ENCODE results near the gene ZC3H12A. TPM values are rescaled to one million over a fixed set of nuclear protein-coding genes. Genes with fewer than 3 reads are reported as not detected.

ZC3H12A gene
- total and polyA plus RNA-seq, 10 of the 15 experiments (the other 5 are each of a cell fraction or from before 2014, with no cell fraction given) = 0.35 to 30.2 (median 13.8) TPM

DNA sequence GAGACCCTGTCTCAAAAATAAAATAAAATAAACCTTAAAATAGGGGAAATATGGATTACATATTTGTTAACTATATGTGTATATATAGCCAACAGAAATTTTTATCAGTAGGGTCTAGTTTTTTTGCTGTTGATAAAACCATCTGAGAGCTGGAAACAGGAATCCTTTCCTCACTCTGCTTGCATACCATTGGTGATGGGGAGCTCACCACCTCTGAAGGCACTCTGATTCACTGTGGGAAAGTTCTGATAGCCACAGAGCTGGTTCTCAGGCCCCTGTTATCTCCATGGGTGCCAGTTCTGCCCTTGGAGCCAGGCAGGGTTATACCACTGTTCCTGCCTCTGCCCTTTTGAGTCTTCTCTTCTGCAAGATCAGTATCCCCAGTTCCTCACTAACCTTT lies 17.8 kb upstream of the ZC3H12A start:
- H3K27ac ChIP-seq (ENCODE audit: control insufficient read depth, insufficient read depth) = no peak overlapping the region
- POLR2A ChIA-PET = interaction anchor here (1.0 to 2.7 kb wide), 2 partner anchors 19 to 31 kb away, joined by 4 to 8 read pairs; no protein-coding TSS in a partner anchor
- no peaks in the 10 kb centered on the region for H3K4me1 ChIP-seq (ENCODE audit: control insufficient read depth, insufficient read depth, low read length)
- BruUV-seq (replicated peaks) = no TSS peak
- H3K79me2 ChIP-seq (ENCODE audit: control insufficient read depth, insufficient read depth, low read length) = no peaks in the 10 kb centered on the region
- RAD21 ChIA-PET (ENCODE audit: unreplicated experiment) = interaction anchor here (0.9 to 15.1 kb wide), 4 partner anchors 9 to 32 kb away, joined by 3 to 166 read pairs (median 4); partner anchors contain the start of gene ZC3H12A
- no peak for DNase-seq (ENCODE audit: low read depth, low spot score)
- H4K20me1 ChIP-seq (ENCODE audit: control insufficient read depth, insufficient read depth) = no peaks in the 10 kb centered on the region
- FAIRE-seq = no peak
- no peak overlapping the region for H3K4me3 ChIP-seq
- CTCF ChIA-PET = interaction anchor here (0.8 to 9.4 kb wide), 7 partner anchors 14 to 229 kb away, joined by 3 to 289 read pairs (median 4); partner anchors contain the start of gene ZC3H12A
- TF ChIP-seq, protein P1, sequence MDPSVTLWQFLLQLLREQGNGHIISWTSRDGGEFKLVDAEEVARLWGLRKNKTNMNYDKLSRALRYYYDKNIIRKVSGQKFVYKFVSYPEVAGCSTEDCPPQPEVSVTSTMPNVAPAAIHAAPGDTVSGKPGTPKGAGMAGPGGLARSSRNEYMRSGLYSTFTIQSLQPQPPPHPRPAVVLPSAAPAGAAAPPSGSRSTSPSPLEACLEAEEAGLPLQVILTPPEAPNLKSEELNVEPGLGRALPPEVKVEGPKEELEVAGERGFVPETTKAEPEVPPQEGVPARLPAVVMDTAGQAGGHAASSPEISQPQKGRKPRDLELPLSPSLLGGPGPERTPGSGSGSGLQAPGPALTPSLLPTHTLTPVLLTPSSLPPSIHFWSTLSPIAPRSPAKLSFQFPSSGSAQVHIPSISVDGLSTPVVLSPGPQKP (IDR thresholded peaks at IDR 0.05; ENCODE audit: low read depth, low read length) = no peak
- TF ChIP-seq KDM1A (IDR thresholded peaks at IDR 0.05; ENCODE audit: borderline replicate concordance) (no peak), CREM (IDR thresholded peaks at IDR 0.05; ENCODE audit: low read depth) (no peak), CBX5 (IDR thresholded peaks at IDR 0.05; ENCODE audit: low read depth) (no peak), RAD51 (IDR thresholded peaks at IDR 0.05) (no peak)
- H3K4me2 ChIP-seq (ENCODE audit: control insufficient read depth, insufficient read depth) = no peak overlapping the region
- H3K9ac ChIP-seq (ENCODE audit: control insufficient read depth, insufficient read depth, low read length) = no peak overlapping the region
- SMC1A ChIA-PET (ENCODE audit: uncharacterized antibody, unreplicated experiment) = interaction anchor here (0.8 to 9.5 kb wide), 5 partner anchors 16 to 225 kb away, joined by 4 to 128 read pairs (median 5); no protein-coding TSS in a partner anchor
- no peaks in the 10 kb centered on the region for H3K9me3 ChIP-seq (replicated peaks; ENCODE audit: control insufficient read depth, insufficient read depth, low read length)
- no peak for ATAC-seq
- intact Hi-C loops (cut with micrococcal nuclease; ENCODE audit: unreplicated experiment) (no loop called here), in situ Hi-C loops (cut with MboI) (loop anchor here (5.0 kb wide), 2 partner anchors 36 to 221 kb away; no protein-coding TSS in a partner anchor)
- no peaks in the 10 kb centered on the region for H3K27me3 ChIP-seq (replicated peaks in 1 of 2; ENCODE audit: control insufficient read depth in 2 of 2, insufficient read depth in 2 of 2, low read length in 1 of 2)
- no peak overlapping the region for H2AFZ ChIP-seq (ENCODE audit: control insufficient read depth, low read depth, low read length)
- no peaks in the 10 kb centered on the region for H3K36me3 ChIP-seq (ENCODE audit: control insufficient read depth in 2 of 2, insufficient read depth in 2 of 2, low read length in 1 of 2)

DNA sequence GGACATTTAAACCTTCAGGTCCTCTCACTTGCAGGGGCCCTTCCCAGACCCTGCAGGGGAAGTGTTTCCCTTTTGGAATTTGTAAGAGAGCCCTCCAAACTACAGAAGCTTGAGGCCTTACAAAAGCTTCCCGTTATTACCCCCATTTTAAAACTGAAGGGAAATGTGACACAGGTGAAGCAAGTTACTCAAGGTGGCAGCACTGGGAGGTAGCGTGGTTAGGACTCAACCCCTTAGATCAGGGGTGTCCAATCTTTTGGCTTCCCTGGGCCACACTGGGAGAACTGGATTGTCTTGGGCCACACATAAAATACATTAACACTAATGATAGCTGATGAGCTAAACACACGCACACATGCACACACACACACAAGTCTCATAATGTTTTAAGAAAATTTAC lies 15.8 kb upstream of the ZC3H12A start:
- CTCF ChIA-PET = interaction anchor here (0.6 to 9.4 kb wide), 11 partner anchors 12 to 224 kb away, joined by 3 to 289 read pairs (median 4); partner anchors contain the start of gene ZC3H12A
- Histone ChIP-seq H3K27ac (ENCODE audit: control insufficient read depth, insufficient read depth) (no peak overlapping the region), H3K9ac (ENCODE audit: control insufficient read depth, insufficient read depth, low read length) (no peak overlapping the region), H3K9me3 (replicated peaks; ENCODE audit: control insufficient read depth, insufficient read depth, low read length) (no peaks in the 10 kb centered on the region), H4K20me1 (ENCODE audit: control insufficient read depth, insufficient read depth) (no peaks in the 10 kb centered on the region), H2AFZ (ENCODE audit: control insufficient read depth, low read depth, low read length) (no peak overlapping the region), H3K4me2 (ENCODE audit: control insufficient read depth, insufficient read depth) (no peak overlapping the region), H3K36me3 (ENCODE audit: control insufficient read depth in 2 of 2, insufficient read depth in 2 of 2, low read length in 1 of 2) (no peaks in the 10 kb centered on the region), H3K27me3 (replicated peaks in 1 of 2; ENCODE audit: control insufficient read depth in 2 of 2, insufficient read depth in 2 of 2, low read length in 1 of 2) (no peaks in the 10 kb centered on the region), H3K79me2 (ENCODE audit: control insufficient read depth, insufficient read depth, low read length) (no peaks in the 10 kb centered on the region), H3K4me3 (no peak overlapping the region), H3K4me1 (ENCODE audit: control insufficient read depth, insufficient read depth, low read length) (no peaks in the 10 kb centered on the region)
- POLR2A ChIA-PET = no interaction called here
- no peak for FAIRE-seq
- intact Hi-C loops (cut with micrococcal nuclease; ENCODE audit: unreplicated experiment) (no loop called here), in situ Hi-C loops (cut with MboI) (loop anchor here (5.0 kb wide), 2 partner anchors 34 to 219 kb away; no protein-coding TSS in a partner anchor)
- no peak for DNase-seq (ENCODE audit: low read depth, low spot score)
- no TSS peak for BruUV-seq (replicated peaks)
- WGBS (ENCODE audit: insufficient coverage, insufficient replicate concordance, low lambda C conversion rate, missing lambda C conversion rate) = 76% methylated on average over 3 of the region's 3 CpGs
- peak; percentile 33; the same call in 1 of the 3 replicates for ATAC-seq
- SMC1A ChIA-PET (ENCODE audit: uncharacterized antibody, unreplicated experiment) = interaction anchor here (1.3 to 9.5 kb wide), 3 partner anchors 18 to 28 kb away, joined by 6 to 128 read pairs (median 6); no protein-coding TSS in a partner anchor
- RAD21 ChIA-PET (ENCODE audit: unreplicated experiment) = interaction anchor here (0.7 to 15.1 kb wide), 4 partner anchors 19 to 30 kb away, joined by 4 to 166 read pairs (median 9); no protein-coding TSS in a partner anchor
- TF ChIP-seq, protein P2, sequence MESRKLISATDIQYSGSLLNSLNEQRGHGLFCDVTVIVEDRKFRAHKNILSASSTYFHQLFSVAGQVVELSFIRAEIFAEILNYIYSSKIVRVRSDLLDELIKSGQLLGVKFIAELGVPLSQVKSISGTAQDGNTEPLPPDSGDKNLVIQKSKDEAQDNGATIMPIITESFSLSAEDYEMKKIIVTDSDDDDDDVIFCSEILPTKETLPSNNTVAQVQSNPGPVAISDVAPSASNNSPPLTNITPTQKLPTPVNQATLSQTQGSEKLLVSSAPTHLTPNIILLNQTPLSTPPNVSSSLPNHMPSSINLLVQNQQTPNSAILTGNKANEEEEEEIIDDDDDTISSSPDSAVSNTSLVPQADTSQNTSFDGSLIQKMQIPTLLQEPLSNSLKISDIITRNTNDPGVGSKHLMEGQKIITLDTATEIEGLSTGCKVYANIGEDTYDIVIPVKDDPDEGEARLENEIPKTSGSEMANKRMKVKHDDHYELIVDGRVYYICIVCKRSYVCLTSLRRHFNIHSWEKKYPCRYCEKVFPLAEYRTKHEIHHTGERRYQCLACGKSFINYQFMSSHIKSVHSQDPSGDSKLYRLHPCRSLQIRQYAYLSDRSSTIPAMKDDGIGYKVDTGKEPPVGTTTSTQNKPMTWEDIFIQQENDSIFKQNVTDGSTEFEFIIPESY (IDR thresholded peaks at IDR 0.05) = no peak
- TF ChIP-seq RAD21 (IDR thresholded peaks at IDR 0.05; ENCODE audit: insufficient read depth, low read depth, low read length) = 0 out of 2 replicates have a peak, but pooled peaks have one; percentile 25
- TF ChIP-seq, protein P3, sequence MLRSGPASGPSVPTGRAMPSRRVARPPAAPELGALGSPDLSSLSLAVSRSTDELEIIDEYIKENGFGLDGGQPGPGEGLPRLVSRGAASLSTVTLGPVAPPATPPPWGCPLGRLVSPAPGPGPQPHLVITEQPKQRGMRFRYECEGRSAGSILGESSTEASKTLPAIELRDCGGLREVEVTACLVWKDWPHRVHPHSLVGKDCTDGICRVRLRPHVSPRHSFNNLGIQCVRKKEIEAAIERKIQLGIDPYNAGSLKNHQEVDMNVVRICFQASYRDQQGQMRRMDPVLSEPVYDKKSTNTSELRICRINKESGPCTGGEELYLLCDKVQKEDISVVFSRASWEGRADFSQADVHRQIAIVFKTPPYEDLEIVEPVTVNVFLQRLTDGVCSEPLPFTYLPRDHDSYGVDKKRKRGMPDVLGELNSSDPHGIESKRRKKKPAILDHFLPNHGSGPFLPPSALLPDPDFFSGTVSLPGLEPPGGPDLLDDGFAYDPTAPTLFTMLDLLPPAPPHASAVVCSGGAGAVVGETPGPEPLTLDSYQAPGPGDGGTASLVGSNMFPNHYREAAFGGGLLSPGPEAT (IDR thresholded peaks at IDR 0.05; ENCODE audit: low read depth) = no peak
- TF ChIP-seq SMC3 (IDR thresholded peaks at IDR 0.05; ENCODE audit: borderline replicate concordance, low read length) = peak; percentile 32; the same call in 1 of the 2 replicates
- TF ChIP-seq, protein P4, sequence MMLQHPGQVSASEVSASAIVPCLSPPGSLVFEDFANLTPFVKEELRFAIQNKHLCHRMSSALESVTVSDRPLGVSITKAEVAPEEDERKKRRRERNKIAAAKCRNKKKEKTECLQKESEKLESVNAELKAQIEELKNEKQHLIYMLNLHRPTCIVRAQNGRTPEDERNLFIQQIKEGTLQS (IDR thresholded peaks at IDR 0.05; ENCODE audit: borderline replicate concordance, extremely low read depth, low read depth, low read length) = no peak
- no peak for TF ChIP-seq ZNF622 (IDR thresholded peaks at IDR 0.05)
- TF ChIP-seq EED (IDR thresholded peaks at IDR 0.05; ENCODE audit: low read depth) = no peak

Measured in GM12878 (cell line).